Activated CD4-positive, alpha-beta T cell treated with anti-CD3 and anti-CD28 coated beads for 1 hour (primary cell): ENCODE data around the gene AMDHD2.

ENCODE experiments used
- DNase-seq: peaks from one replicate; pipeline ENCODE4 v3.0.0-alpha.2; 2020

The AMDHD2 gene

GRCh38 chr16:2500430-2500917, 19.7 kb upstream of the AMDHD2 start:
- no peak for DNase-seq

GRCh38 chr16:2500918-2501750, 19.0 kb upstream of the AMDHD2 start:
- peak; percentile 69 for DNase-seq

- no peak for DNase-seq
These were observed 17.9 kb upstream of the AMDHD2 start for GRCh38 chr16:2501946-2502895.

GRCh38 chr16:2505695-2506094, 14.5 kb upstream of the AMDHD2 start:
- DNase-seq, result no peak

GRCh38 chr16:2507052-2507659, 13.0 kb upstream of the AMDHD2 start:
- DNase-seq, result no peak

GRCh38 chr16:2507665-2508064, 12.5 kb upstream of the AMDHD2 start:
- DNase-seq, result no peak

GRCh38 chr16:2508722-2509400, 11.3 kb upstream of the AMDHD2 start:
- no peak for DNase-seq

- no peak for DNase-seq
These were observed 8.9 kb upstream of the AMDHD2 start for GRCh38 chr16:2511128-2511800.

GRCh38 chr16:2511996-2512734, 8.0 kb upstream of the AMDHD2 start:
- DNase-seq, result no peak

- no peak for DNase-seq
These were observed 7.3 kb upstream of the AMDHD2 start for GRCh38 chr16:2512735-2513404.

- DNase-seq, result peak; percentile 86
These were observed 6.5 kb upstream of the AMDHD2 start, which contains the start of gene ATP6V0C for GRCh38 chr16:2513405-2514332. ATP6V0C (plus strand) TSS chr16:2513952; CDS start chr16:2514104, 152 bp downstream.

GRCh38 chr16:2514333-2515179, 5.6 kb upstream of the AMDHD2 start:
- DNase-seq, result no peak

- DNase-seq, result no peak
These were observed 4.9 kb upstream of the AMDHD2 start for GRCh38 chr16:2515180-2515851.

GRCh38 chr16:2516391-2517240, 3.6 kb upstream of the AMDHD2 start:
- no peak for DNase-seq

- DNase-seq, result no peak
These were observed 2.1 kb upstream of the AMDHD2 start for GRCh38 chr16:2517954-2518605.
